GM21381 (cell line): ENCODE results near the gene GARIN5B.
"Not testable (repeated sequence)": the region's sequence is repeated elsewhere in the genome, so short reads cannot be mapped to it uniquely, and the experiment has no call there.

Experiments
- ATAC-seq: cut with Tn5 transposase; IDR thresholded peaks from one replicate; pipeline ENCODE4 v1.9.1; 2021; ENCODE audit warnings: mild to moderate bottlenecking, moderate library complexity; ENCODE audit not compliant: unreplicated experiment

GARIN5B gene

DNA sequence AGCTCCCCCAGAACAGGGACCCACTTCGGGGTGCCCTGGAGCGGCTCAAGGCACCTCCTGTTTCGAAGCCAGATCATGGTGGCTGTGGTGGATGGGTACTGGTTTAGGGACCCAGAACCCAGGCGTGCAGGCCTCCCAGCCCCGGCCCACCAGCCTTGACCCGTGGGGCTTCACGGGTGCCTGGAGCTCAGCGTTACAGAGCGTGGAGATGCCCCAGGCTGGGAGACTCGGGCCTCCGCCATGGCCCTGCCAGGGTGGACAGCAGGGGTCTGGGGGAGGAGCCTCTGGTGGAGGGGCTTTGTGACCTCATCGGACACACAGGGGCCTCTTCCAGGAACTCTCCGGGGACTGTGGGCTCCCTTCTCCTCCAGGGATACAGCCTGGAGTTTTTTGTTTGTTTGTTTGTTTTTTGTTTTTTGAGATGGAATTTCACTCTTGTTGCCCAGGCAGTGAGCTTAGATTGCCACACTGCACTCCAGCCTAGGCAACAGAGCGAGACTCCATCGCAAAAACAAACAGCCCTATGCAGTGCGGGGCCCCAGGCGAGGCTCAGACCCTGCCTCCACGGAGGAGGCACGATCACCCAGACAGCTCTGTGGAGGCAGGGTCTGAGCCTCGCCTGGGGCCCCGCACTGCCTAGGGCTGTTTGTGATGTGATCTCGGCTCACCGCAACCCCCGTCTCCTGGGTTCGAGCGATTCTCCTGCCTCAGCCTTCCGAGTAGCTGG lies at the start of gene GARIN5B:
Gene GARIN5B (minus strand): TSS at position 271 of the 727 bp plus-strand sequence. CDS start 194 bp downstream, at position 77.
- ATAC-seq, result no peak

DNA sequence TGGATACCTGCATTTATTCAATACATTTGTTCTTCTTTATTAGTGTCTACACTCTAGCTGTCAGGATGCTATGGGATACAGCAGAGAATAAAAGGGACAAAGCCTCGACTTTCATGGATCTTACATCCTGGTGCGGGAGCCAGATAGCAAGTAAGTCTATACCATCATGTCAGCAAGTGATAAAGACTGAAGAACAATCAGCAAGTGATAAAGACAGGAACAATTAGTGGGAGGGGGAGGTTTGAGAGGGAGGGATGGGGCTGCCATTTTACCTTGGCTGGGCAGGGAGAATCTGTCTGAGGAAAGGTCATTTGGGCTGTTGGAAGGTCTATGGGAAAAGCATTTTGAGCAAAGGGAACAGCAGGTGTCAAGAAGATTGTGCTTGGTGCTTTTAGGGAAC lies 47.1 kb upstream of the GARIN5B start:
- no peak for ATAC-seq

DNA sequence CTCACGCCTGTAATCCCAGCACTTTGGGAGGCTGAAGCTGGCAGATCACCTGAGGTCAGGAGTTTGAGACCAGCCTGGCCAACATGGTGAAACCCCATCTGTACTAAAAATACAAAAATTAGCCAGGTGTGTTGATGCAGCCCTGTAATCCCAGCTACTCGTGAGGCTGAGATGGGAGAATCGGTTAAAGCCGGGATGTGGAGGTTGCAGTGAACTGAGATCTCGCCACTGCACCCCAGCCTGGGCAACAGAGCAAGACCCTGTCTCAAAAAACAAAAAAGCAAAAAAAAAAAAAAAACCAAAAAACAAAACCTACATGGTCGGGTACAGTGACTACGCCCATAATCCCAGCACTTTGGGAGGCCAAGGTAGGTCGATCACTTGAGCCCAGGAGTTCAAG lies 46.1 kb upstream of the GARIN5B start:
- not testable (repeated sequence) for ATAC-seq

DNA sequence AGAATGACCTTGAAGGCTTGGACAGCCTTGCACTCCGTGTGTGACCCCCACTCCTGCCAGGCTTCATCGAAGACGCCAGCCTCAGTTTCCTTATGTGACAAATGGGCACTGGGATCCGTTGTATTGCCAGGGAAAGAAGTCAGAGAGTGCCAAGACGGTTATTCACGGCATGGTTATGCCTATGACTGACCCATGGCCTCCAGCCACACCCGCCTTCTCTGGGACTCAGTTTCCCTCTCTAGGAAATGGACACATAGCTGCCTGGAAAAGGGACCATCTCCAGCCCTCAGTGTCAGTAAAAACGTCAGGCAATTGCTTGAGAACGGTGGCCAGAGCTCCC lies 45.4 kb upstream of the GARIN5B start:
- no peak for ATAC-seq

DNA sequence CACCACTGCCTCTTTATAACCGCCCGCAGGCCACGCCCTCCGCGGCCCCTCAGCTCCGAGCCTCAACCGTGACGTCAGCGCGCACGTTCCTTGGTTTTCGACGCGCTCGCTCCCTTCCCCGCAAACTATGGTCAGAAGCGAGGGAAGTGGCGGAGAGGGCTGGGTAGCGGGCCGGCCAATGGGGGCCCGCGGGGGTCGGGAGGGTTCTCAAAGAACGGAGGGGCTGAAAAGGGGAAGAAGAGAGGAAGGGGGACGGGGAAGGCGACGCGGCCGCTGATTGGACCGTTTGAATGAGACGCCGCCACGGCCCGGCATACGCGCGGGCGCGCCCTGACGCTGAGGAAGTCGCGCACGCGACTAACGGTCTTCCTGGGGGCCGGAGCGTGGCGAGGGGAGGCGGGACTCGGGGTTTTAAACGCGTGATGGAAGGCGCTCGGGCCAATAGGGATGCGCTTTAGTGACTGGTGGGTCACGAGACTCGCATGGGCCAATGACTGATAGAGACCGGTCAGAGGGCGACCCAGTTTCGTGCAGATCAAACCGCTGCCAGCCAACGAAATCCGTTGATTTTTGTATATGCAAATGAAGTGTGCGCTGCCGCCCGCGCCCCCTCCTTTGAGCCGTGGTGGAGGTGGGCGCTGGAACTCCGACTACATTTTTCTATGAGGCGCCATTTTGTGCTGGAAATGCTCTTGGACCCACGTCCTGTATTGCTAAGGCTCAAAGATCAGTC lies 44.9 kb upstream of the GARIN5B start:
- ATAC-seq, result peak; percentile 78

DNA sequence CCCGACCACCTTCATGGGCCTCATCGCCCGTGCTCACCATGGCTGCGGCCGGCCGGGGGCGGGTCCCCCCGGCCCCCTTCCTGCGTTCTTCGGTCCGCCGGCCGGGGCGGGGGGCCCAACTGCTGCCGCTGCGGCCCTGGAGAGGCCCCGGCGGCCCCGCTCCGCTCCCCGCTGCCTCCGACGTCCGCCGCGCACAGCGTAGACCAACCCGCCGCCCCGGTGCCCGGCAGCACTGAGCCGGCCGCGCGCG lies 44.4 kb upstream of the GARIN5B start, which contains the start of gene UBE2S:
Gene UBE2S (minus strand): TSS at position 239 of the 250 bp plus-strand sequence. CDS start 199 bp downstream, at position 40.
- ATAC-seq, result peak; percentile 20

DNA sequence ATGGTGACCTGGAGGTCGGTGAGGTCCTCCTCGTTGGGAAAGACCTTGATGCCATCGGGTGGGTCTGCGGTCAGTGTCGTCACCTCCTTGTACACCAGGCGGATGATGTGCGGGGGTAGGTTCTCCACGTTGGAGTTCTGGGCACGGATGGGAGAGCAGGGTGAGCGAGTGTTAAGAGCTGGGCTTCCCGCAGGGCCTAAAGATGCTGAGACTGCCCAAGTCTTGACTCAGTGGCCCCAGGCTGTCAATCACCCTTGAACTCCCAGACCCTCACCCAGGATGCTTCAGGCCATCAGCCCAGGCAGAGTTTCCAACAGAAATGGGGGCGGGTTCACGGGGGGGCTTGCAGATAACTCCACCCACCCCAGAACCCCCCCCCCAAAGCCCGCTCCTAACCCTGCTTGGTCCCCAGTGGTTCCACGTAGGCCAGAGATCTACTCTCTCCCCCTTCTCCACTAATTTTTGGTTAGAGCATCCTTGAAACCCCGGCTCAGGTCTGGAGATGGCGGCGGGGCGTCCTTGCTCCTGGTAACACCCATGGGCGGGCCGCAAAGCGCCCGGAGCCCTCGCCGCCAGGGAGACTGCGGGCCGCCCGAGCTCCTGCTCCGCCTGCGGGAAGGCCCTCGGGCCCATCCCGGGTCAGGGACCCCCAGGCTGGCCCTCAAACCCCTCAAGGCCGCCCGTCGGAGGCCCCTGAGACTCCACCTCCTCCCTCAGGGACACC lies 43.9 kb upstream of the GARIN5B start:
- no peak for ATAC-seq

DNA sequence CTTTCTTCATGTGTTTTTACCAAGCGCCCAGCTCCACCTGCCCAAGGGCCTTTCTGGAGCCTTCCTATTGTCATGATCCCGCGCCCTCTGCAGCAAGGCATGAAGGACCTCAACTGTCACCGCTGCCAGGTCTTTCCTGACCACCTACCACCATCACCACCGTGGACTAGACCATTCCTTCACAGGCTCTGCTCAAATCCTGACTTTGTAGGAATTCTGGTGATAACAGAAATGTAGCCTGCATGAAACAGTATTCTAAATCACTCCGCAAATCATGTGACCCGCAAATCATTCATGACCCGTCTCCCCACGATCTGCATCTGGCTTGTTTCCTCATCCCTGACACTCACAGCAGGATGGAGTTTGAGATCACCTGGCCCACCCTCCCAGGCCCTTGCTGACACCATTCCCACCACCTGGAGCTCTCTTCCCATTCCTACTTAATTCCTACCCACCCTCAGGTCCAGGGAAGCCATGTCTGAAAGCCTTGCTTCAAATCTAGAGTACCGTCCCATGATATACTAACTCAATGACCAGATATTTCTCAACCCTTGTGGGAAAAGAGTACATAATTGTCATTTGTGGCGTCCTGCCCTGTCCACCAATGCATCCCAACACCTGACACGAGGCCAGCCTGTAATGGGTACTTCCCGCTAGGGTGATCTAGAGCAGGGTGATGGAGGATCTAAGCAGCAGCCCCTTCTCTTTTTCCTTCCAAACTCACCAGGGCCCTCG lies 43.2 kb upstream of the GARIN5B start:
- ATAC-seq, result no peak

DNA sequence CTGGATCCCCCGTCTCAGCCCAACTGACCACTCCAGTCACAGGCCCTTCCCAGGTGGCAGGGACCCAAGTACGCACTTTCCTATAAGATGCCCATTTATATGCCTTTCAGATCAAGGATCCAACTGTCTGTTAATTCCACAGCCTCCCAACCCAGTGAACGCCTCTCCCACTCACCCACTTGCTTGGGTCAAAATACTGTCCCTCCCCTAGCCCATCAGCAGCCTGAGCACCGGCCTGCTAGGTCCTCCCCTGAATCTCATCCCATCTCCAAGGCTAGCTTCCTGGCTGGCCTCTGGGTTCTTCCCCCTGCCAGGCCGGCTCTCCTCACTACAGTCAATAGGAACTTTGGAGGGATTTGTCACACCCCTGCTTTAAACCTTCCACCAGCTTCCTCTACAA lies 42.6 kb upstream of the GARIN5B start:
- no peak for ATAC-seq

DNA sequence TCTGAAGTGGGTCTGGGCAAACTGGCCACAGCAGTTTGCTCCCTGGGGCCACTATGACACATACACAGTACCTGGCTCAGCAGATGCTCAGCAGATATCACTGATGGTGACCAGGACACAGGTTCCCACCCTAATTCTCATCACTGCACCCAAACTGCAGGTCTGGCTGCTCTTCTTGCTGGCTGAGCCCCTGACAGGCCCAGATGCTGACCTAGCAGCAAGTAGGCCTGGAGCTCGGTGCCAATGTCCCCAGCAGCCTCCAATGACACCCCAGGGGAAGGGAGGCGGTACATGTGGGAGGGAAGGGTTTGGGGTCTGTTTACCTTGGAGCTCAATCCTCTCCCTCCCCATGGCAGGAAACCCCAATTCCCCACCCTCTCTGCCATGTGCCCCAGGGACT lies 39.4 kb upstream of the GARIN5B start:
- no peak for ATAC-seq

DNA sequence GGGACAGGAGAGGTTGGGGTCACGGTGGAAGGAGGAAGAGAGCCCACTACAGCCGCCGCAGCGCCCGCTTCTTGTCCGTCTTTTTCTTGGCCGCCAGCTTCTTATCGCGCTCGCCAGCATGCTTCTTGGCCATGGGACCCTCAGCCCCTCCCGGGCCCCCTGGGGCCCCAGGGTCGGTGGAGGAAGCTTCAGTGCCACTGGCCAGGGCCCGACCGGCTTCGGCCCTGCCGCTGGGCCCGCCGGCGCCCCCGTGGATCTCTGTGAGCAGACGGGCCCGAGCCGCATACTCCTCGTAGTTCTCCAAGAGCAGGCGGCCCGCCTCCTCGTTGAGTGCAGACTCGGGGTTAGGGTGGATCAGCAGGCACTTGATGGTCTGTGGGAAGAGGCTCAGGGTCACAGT lies 38.3 kb upstream of the GARIN5B start:
- not testable (repeated sequence) for ATAC-seq

DNA sequence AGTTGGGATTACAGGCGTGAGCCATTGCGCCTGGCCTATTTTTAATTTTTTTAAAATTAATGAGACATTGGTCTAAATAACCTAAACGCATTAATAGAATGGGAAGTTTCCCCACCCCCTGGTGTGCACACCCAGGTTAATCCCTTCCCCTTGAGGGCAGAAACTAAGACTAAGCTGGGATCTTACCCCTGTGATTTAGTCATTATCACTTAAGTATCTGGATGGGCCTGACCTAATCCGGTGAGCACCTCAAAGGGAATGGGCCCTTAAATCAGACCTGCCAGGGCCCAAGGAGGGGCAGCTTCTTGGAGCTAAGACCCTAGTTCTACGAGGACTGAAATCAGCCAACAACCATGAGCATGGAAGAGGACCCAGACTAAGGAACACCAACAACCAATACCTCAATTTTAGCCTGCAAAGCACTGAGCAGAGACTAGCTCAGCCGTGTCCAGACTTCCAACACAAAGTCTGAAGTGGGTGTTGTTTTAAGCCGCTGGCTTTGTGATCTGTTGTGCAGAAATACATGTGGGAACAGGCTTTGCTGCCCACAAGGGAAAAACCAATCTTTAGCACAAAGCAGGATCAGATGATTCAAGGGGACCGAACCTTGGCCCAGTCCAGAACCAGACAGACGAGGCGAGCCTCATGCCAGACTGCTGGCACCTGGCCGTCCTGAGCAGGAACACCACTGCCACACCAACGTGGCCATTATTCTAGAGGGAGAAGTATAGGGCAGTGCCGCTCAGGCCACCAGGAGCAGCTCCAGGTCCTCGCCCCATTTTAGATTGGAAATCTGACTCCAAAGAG lies 37.4 kb upstream of the GARIN5B start:
- ATAC-seq, result no peak

DNA sequence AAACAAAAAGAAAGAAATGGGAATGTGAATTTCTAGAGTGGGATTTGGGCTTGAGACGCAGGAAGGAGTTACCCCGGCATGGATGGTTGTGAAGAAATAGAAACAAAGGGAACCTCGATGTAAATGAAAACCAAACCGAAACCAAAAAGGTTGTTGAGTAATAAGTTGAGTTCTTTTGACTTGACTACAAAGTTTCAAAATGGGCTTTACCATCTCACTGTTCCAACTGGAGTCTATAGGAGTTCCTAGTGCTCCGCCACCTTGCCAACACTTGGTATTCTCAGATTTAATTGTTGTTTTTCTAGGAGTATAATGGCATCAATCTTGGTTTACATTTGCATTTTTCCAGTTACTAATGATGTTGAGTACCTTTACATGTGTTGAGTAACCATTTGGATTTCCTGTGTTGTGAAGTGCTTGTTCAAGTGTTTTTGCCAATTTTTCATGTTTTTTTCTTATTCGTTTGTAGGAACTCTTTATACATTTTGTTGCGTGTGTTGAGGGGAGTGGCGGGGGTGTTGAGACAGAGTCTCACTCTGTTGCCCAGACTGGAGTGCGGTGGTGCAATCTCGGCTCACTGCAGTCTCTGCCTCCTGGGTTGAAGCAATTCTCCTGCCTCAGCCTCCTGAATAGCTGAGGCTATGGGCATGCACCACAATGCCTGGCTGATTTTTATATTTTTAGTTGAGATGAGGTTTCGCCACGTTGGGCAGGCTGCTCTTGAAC lies 35.3 kb upstream of the GARIN5B start:
- ATAC-seq, result no peak

DNA sequence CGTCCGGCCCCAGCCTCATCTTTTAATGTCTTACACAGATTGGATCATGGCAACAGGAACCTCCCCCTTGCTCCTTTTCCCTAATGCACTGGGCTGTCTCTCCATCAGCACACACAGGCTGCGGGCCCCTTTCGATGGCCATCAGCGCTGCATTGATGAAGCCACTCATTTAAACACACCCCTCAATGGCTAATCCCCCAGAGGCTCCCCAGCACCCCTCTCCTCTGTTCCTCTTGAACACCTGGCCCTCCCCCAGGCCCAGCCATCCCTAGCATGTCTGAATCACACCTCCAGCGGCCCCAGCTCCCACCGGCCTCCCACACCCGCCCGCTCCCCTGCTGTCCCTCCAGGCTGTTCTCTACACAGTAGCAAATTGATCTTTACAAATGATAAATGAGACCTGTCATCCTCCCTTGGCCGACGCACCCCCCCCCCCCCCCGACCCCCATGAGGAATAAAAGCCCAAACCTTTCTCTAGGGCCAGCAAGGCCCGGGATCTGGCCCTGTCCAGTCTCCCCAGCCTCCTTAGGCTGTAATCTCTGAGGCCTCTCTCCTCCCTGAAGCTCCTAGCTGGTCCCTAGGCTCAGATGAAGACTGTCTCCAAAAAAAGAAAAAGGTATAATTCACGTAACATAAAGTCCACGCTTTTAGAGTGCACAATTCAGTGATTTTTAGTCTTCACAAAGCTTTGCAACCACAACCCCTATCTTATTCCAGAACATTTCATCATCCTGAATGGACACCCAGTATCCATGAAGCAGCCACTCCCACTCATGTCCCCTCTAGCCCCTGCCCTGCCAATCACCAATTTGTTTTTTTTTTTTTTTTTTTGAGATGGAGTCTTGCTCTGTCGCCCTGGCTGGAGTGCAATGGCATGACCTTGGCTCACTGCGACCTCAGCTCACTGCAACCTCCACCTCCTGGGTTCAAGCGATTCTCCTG lies 30.0 kb upstream of the GARIN5B start:
- ATAC-seq, result no peak

DNA sequence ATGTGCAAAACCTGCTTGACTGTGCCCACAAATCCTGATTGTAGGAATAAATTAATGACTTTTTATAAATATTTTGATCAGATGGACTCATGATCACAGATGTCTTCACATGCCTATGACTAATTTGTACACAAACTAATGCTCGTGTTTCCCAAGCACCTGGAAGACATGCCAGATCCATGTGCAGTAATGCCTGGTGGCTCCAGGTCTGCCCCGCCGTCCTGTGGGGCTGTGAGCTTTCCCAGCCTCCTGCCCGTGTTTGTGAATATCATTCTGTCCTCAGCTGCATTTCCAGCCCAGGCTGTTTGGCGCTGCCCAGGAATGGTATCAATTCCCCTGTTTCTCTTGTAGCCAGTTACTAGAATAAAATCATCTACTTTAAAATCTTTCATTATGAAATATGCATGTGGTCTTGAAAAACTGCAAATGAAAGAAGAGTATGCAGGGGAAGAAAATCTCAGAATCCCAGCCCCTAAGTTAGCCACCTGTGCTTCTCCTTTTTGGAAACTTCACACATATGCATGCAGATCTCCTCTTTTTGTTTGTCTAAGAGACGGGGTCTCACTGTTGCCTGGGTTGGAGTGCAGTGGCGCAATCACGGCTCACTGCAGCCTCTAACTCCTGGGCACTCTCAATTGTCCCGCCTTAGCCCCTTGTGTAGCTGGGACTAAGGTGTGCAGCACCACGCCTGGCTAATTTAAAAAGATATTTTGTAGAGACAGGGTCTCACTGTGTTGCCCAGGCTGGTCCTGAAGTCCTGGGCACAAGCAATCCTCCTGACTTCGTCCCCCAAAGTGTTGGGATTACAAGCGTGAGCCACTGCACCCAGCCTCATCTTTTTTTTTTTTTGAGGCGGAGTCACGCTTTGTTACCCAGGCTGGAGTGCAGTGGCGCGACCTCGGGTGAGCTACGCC lies 28.9 kb upstream of the GARIN5B start:
- ATAC-seq, result no peak

DNA sequence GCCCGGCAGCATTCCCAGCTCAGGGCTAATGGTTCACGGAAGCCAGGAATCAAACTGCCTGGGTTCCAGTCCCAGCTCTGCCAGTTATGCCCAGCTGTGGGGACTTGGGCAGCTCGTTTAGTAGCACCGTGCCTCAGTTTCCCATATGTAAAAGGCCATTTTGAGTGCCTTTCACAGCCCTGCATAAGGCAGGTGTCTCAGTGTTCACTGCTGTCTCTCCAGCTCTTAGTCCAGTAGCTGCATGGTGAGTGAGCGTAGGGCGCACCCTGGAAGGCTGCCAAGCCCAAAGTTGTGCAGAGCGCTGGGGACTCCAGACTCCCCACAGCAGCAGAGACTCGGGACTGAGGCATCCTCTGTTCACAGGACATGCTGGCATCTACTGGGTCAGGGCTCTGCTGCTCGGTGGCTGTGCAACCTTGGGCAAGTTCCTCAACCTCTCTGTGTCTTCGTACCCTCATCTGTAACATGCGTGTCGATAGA lies 28.2 kb upstream of the GARIN5B start:
- ATAC-seq, result no peak

DNA sequence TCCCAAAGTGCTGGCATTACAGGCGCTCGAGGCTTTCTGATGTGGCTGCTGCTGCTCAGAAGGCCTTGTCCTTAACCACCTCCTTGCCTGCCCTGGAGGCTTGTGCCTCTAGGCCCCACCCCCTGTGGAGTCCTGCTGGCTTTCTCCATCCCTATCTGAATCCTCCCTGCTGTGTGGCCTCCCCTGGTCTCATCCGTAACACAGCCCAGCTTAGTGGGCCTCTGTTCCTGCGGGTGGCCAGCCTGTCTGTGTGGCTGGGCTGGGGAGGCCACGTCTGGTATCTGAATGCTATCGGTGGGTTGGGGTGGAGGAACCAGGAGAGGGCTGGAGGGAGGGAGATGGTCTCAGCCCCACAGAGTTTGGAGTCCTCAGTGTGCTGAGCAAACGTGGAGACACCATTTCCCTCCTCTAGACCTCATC lies 27.4 kb upstream of the GARIN5B start:
- ATAC-seq, result no peak
